ENCODE results near the gene EEF1AKMT4.
A peak's percentile ranks its signal among the peaks of the same experiment; 100 is the strongest.

EEF1AKMT4 gene

GRCh38 chr3:184236033-184236410, 13.4 kb upstream of the EEF1AKMT4 start:
- DNase-seq: no peak

- DNase-seq: no peak
Observed at GRCh38 chr3:184236636-184237035, 12.8 kb upstream of the EEF1AKMT4 start.

- no peak for DNase-seq
Observed at GRCh38 chr3:184237211-184237610, 12.3 kb upstream of the EEF1AKMT4 start.

- DNase-seq: no peak
Observed at GRCh38 chr3:184237807-184238206, 11.7 kb upstream of the EEF1AKMT4 start.

- DNase-seq: no peak
Observed at GRCh38 chr3:184238246-184238818, 11.1 kb upstream of the EEF1AKMT4 start.

GRCh38 chr3:184239221-184239620, 10.3 kb upstream of the EEF1AKMT4 start:
- DNase-seq: no peak

GRCh38 chr3:184239708-184240107, 9.8 kb upstream of the EEF1AKMT4 start:
- no peak for DNase-seq

- DNase-seq: no peak
Observed at GRCh38 chr3:184240384-184241140, 8.9 kb upstream of the EEF1AKMT4 start.

- no peak for DNase-seq
Observed at GRCh38 chr3:184241141-184241446, 8.4 kb upstream of the EEF1AKMT4 start.

- DNase-seq: peak; percentile 57
Observed at GRCh38 chr3:184241447-184242296, 7.8 kb upstream of the EEF1AKMT4 start.

- no peak for DNase-seq
Observed at GRCh38 chr3:184242297-184242685, 7.2 kb upstream of the EEF1AKMT4 start.

- peak; percentile 34 for DNase-seq
Observed at GRCh38 chr3:184248454-184249411, 739 bp upstream of the EEF1AKMT4 start, which contains the start of gene ALG3. Gene ALG3 (minus strand): TSS chr3:184248962. CDS start chr3:184248940, 22 bp downstream.

- DNase-seq: peak; percentile 83
Observed at GRCh38 chr3:184250167-184250828, 826 bp downstream of the EEF1AKMT4 start.

- no peak for DNase-seq
Observed at GRCh38 chr3:184255291-184256039, 6.0 kb downstream of the EEF1AKMT4 start.

GRCh38 chr3:184257083-184257915, 7.8 kb downstream of the EEF1AKMT4 start:
- DNase-seq: no peak

- no peak for DNase-seq
Observed at GRCh38 chr3:184258926-184259325, 9.5 kb downstream of the EEF1AKMT4 start.

GRCh38 chr3:184259396-184259877, 10.0 kb downstream of the EEF1AKMT4 start:
- no peak for DNase-seq

- no peak for DNase-seq
Observed at GRCh38 chr3:184259878-184260723, 10.6 kb downstream of the EEF1AKMT4 start.

- no peak for DNase-seq
Observed at GRCh38 chr3:184260724-184261269, 11.3 kb downstream of the EEF1AKMT4 start.
